Nucleus accumbens (tissue), 56 donors: ENCODE data around the gene GH1.
"Not testable (repeated sequence)": the region's sequence is repeated elsewhere in the genome, so short reads cannot be mapped to it uniquely, and the experiment has no call there.

ENCODE experiments used
- DNase-seq, 56 donors: peaks; one replicate each; lab custom pipeline; 2025; lab: John Stamatoyannopoulos, UW

GH1 gene

GRCh38 chr17:63918789-63919305 lies at the start of gene GH1:
Gene GH1, minus strand, starts transcription at chr17:63918839. Its CDS starts 63 bp downstream, at chr17:63918776.
- not testable (repeated sequence) for DNase-seq

GRCh38 chr17:63967953-63968352 lies 49.3 kb upstream of the GH1 start:
- no peak for DNase-seq

- DNase-seq, result no peak
Measured at GRCh38 chr17:63966646-63967264, 48.1 kb upstream of the GH1 start.

GRCh38 chr17:63963123-63963522 lies 44.5 kb upstream of the GH1 start:
- DNase-seq, result no peak

GRCh38 chr17:63962298-63962744 lies 43.7 kb upstream of the GH1 start:
- no peak for DNase-seq

GRCh38 chr17:63961355-63962212 lies 42.9 kb upstream of the GH1 start:
- DNase-seq, result peak in 2 of 56 donors; percentile 55 to 87

GRCh38 chr17:63960430-63960829 lies 41.8 kb upstream of the GH1 start:
- DNase-seq, result no peak

GRCh38 chr17:63960006-63960405 lies 41.4 kb upstream of the GH1 start:
- DNase-seq, result no peak

- no peak for DNase-seq
Measured at GRCh38 chr17:63956296-63956920, 37.8 kb upstream of the GH1 start.

- no peak for DNase-seq
Measured at GRCh38 chr17:63955791-63956190, 37.2 kb upstream of the GH1 start.

GRCh38 chr17:63955232-63955631 lies 36.6 kb upstream of the GH1 start:
- DNase-seq, result no peak

- no peak for DNase-seq
Measured at GRCh38 chr17:63954402-63955063, 35.9 kb upstream of the GH1 start.

GRCh38 chr17:63950940-63951907 lies 32.6 kb upstream of the GH1 start:
- no peak for DNase-seq

- DNase-seq, result no peak
Measured at GRCh38 chr17:63949576-63950250, 31.1 kb upstream of the GH1 start.

GRCh38 chr17:63948521-63948920 lies 29.9 kb upstream of the GH1 start:
- no peak for DNase-seq

- DNase-seq, result no peak
Measured at GRCh38 chr17:63947711-63948330, 29.2 kb upstream of the GH1 start.

- DNase-seq, result peak in 10 of 56 donors; percentile 3 to 25 (median 9)
Measured at GRCh38 chr17:63946440-63947363, 28.1 kb upstream of the GH1 start.
